ENCODE data around the gene TGFBR1. TPM values are rescaled to one million over a fixed set of nuclear protein-coding genes. Genes with fewer than 3 reads are reported as not detected.

TGFBR1 gene
- total and polyA plus RNA-seq, 4 donors: 25.1 to 97.6 (median 44.9) TPM

DNA sequence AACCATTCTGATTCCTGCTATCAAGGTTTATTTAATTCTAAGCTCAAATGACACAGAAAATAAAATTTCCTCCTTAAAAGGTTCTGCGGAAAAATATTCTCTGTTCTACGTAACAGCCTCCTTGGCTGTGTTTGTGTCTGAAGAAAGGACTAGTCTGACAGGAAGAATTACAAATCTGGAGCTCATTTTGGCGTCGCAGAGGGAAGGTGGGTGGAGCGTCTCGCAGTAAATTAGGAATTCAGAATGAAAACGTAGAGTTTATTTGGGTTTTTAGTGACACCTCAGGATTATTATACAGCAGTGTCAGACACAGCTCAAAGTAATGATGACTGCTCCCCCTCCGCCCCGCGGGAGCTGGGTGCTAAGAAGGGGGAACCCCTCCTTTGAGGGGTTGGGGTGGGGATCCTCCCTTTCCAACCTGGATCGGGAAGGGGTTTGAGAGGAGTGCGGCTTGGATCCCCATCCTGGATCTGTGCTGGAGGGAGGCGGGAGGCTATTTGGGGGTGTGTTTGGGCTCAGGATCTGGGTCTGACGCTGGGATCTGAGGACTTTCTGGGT lies 933 bp upstream of the TGFBR1 start:
- no peaks in the 10 kb centered on the region for H3K9me3 ChIP-seq (ENCODE audit: control insufficient read depth, insufficient read depth, low read length)
- H3K4me3 ChIP-seq (ENCODE audit: low read depth, low read length): peak overlapping the region; percentile 55
- peak in 4 of 6 donors; percentile 2 to 76 (median 40) for DNase-seq (ENCODE audit: low read depth in 4 of 6, low spot score in 6 of 6)
- H3K36me3 ChIP-seq (ENCODE audit: control insufficient read depth, insufficient read depth, low read length): no peaks in the 10 kb centered on the region
- H3K27me3 ChIP-seq (ENCODE audit: control insufficient read depth, insufficient read depth, low read length): no peaks in the 10 kb centered on the region
- peaks cover 13% of the 10 kb centered on the region for H3K4me1 ChIP-seq (ENCODE audit: control insufficient read depth, insufficient read depth, low read length)
- 16% methylated on average over 13 of the region's 14 CpGs for WGBS (ENCODE audit: insufficient coverage)
- peak overlapping the region; percentile 83 for H3K27ac ChIP-seq (ENCODE audit: low read depth, low read length)

DNA sequence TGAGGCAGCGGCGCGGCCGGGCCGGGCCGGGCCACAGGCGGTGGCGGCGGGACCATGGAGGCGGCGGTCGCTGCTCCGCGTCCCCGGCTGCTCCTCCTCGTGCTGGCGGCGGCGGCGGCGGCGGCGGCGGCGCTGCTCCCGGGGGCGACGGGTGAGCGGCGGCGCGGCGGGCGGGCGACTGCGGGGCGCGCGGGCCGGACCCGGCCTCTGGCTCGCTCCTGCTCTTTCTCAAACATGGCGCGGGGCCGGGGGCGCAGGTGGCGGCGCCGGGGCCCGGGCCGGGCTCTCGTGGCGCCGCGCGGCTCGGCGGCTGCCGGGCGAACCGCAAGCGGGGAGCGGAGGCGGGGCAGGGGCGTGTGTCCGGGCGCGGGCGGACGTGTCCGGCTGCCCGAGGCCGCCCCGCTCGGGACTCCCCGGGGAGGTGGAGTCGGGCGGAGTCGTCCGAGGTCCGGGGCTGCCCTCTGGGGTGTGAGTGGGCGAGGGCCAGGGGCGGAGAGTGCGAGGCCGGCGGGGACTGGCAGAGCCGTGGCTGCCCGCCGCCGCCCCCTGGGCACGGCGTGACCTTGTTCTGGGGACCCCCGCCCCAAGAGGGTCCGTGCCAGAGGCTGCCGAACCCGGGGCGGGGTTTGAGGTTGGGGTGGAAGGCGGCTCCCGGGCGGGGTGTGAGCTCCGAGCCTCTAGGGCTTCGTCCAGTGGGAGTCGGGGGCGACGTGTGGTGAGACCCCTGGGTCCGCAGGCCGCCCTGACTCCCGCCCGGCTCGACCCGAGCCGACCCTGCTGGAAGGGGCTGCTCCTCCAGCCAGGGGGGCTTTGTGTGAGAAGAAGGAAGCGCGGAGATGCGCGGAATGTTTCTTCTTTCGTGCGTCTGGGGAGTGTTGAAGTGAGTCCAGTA lies 485 bp downstream of the TGFBR1 start:
- Histone ChIP-seq H3K4me3 (ENCODE audit: low read depth, low read length) (peak overlapping the region; percentile 70), H3K27me3 (ENCODE audit: control insufficient read depth, insufficient read depth, low read length) (no peaks in the 10 kb centered on the region), H3K36me3 (ENCODE audit: control insufficient read depth, insufficient read depth, low read length) (no peaks in the 10 kb centered on the region), H3K27ac (ENCODE audit: low read depth, low read length) (peak overlapping the region; percentile 80), H3K4me1 (ENCODE audit: control insufficient read depth, insufficient read depth, low read length) (peaks cover 13% of the 10 kb centered on the region), H3K9me3 (ENCODE audit: control insufficient read depth, insufficient read depth, low read length) (no peaks in the 10 kb centered on the region)
- peak in 5 of 6 donors; percentile 24 to 81 (median 43) for DNase-seq (ENCODE audit: low read depth in 4 of 6, low spot score in 6 of 6)
- 0% methylated on average over 118 of the region's 118 CpGs for WGBS (ENCODE audit: insufficient coverage)

DNA sequence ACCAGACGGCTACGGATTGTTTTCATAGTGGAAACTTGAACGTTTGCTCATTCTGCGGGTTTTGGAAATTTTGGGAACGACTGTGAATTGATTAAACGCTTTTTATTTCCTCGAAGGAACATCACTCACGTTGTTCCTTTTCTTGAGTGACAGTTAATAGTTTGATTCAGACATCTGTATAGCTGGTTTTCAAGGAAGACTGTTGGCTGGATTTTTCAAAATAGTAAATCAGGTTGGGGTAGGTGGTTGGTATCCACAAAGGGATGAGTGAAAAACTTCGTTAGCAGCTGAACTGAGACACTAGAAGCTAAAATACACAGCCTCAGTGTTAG lies 1.1 kb downstream of the TGFBR1 start:
- H3K9me3 ChIP-seq (ENCODE audit: control insufficient read depth, insufficient read depth, low read length): no peaks in the 10 kb centered on the region
- H3K27ac ChIP-seq (ENCODE audit: low read depth, low read length): peak overlapping the region; percentile 80
- H3K4me1 ChIP-seq (ENCODE audit: control insufficient read depth, insufficient read depth, low read length): peaks cover 13% of the 10 kb centered on the region
- whole genome bisulfite sequencing (ENCODE audit: insufficient coverage): 0% methylated on average over 6 of the region's 9 CpGs
- no peaks in the 10 kb centered on the region for H3K36me3 ChIP-seq (ENCODE audit: control insufficient read depth, insufficient read depth, low read length)
- peak in 1 of 6 donors; percentile 7 for DNase-seq (ENCODE audit: low read depth in 4 of 6, low spot score in 6 of 6)
- H3K27me3 ChIP-seq (ENCODE audit: control insufficient read depth, insufficient read depth, low read length): no peaks in the 10 kb centered on the region
- H3K4me3 ChIP-seq (ENCODE audit: low read depth, low read length): peak overlapping the region; percentile 70

DNA sequence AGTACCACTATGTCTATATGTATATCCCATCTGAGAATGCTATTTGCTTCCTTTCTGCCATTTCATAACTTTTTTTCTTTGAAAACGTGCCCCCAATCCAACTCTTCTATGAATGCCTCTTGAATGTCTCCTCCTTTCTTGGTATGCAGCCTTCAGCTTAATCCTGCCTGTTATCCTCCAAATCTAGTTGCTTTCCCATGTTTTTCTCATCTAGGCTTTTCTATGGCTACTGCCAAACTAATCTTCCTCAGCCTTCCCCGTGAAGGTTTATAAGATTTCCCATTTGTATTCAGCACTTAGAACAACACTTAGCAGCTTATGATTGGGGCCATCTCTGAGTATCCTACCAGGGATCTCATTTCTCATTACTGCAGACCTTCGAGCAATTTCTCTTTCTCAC lies 2.5 kb downstream of the TGFBR1 start:
- WGBS (ENCODE audit: insufficient coverage): 17% methylated on average over 3 of the region's 3 CpGs
- peaks cover 13% of the 10 kb centered on the region for H3K4me1 ChIP-seq (ENCODE audit: control insufficient read depth, insufficient read depth, low read length)
- no peak overlapping the region for H3K4me3 ChIP-seq (ENCODE audit: low read depth, low read length)
- H3K9me3 ChIP-seq (ENCODE audit: control insufficient read depth, insufficient read depth, low read length): no peaks in the 10 kb centered on the region
- H3K27ac ChIP-seq (ENCODE audit: low read depth, low read length): peak overlapping the region; percentile 22
- H3K36me3 ChIP-seq (ENCODE audit: control insufficient read depth, insufficient read depth, low read length): no peaks in the 10 kb centered on the region
- no peaks in the 10 kb centered on the region for H3K27me3 ChIP-seq (ENCODE audit: control insufficient read depth, insufficient read depth, low read length)
- no peak for DNase-seq (ENCODE audit: low read depth in 4 of 6, low spot score in 6 of 6)

DNA sequence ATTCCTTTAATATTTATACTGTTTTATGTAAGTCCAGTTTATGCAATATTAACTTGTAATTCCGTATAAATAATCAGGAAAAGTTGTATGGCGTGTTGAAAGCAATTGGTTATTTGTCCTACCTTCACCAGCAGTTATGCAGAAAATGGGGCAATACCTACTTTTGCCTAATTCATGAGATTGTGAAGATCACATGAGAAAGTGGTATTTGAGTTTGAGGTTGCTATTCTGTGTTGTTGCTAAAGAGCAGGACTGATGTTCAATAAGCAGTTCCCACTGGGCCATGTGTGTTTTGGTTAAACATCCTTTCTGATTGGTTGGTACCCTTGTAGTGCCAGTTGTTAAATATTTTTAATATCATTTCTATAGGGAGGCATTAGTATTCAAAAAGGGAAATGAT lies 3.2 kb downstream of the TGFBR1 start:
- H3K27ac ChIP-seq (ENCODE audit: low read depth, low read length): no peak overlapping the region
- no peaks in the 10 kb centered on the region for H3K36me3 ChIP-seq (ENCODE audit: control insufficient read depth, insufficient read depth, low read length)
- H3K9me3 ChIP-seq (ENCODE audit: control insufficient read depth, insufficient read depth, low read length): no peaks in the 10 kb centered on the region
- H3K4me1 ChIP-seq (ENCODE audit: control insufficient read depth, insufficient read depth, low read length): peaks cover 13% of the 10 kb centered on the region
- no peak for DNase-seq (ENCODE audit: low read depth in 4 of 6, low spot score in 6 of 6)
- no CpG with 5 or more reads among the region's 2 CpGs for WGBS (ENCODE audit: insufficient coverage)
- no peaks in the 10 kb centered on the region for H3K27me3 ChIP-seq (ENCODE audit: control insufficient read depth, insufficient read depth, low read length)
- H3K4me3 ChIP-seq (ENCODE audit: low read depth, low read length): no peak overlapping the region

DNA sequence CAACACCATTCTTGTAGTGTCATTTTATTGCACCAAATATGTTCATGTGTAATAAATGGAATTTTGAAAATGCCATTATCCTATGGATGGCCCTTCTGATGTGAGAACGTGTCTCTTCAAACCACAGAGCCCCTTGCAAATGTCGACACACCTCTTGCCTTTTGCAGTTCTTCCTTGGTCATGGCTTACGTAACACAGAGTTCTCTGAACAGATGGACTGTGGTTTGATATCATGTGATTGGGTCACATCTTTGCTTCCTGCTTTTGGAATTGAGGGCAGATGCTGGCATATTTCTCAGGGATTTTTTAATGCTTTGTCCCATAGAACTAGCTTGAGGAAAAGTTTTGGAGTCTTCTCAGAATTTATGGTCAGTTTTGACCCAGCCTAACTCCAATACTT lies 4.6 kb downstream of the TGFBR1 start:
- no CpG with 5 or more reads among the region's 3 CpGs for WGBS (ENCODE audit: insufficient coverage)
- H3K4me1 ChIP-seq (ENCODE audit: control insufficient read depth, insufficient read depth, low read length): peaks cover 3% of the 10 kb centered on the region
- no peaks in the 10 kb centered on the region for H3K9me3 ChIP-seq (ENCODE audit: control insufficient read depth, insufficient read depth, low read length)
- H3K4me3 ChIP-seq (ENCODE audit: low read depth, low read length): no peak overlapping the region
- no peak overlapping the region for H3K27ac ChIP-seq (ENCODE audit: low read depth, low read length)
- H3K36me3 ChIP-seq (ENCODE audit: control insufficient read depth, insufficient read depth, low read length): no peaks in the 10 kb centered on the region
- H3K27me3 ChIP-seq (ENCODE audit: control insufficient read depth, insufficient read depth, low read length): no peaks in the 10 kb centered on the region
- DNase-seq (ENCODE audit: low read depth in 4 of 6, low spot score in 6 of 6): no peak

DNA sequence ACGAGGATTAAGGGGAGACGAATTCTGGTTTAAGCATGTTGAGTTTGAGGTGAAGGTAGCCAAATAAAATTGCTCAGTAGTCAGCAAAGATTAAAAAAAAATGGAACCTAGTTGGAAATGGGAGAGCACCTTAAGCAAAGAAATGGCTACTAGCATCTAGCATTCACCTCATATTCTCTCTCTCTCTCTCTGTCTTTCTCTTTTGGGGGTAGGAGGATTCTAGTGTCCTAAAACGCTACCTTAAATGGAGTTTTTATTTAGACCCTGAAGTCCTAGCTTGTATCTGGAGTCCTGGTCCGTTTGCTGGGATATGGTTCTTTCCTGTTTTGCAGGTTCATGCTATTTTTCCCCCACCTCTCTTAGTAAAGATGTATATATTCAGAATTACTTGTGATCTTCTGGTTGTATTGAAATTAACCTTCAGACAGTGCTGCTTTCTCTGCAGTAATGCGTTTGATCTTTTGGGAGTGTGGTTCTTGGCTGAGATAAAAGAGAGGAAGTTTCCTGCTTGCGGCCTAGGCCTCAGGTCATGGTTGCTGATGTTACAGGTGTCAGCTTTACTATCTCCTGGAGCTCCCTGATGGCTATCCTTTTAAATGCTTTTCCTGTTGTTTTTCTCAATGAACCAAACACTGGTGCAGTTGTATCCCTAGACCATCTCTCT lies 8.0 kb downstream of the TGFBR1 start:
- Histone ChIP-seq H3K4me1 (ENCODE audit: control insufficient read depth, insufficient read depth, low read length) (no peaks in the 10 kb centered on the region), H3K27me3 (ENCODE audit: control insufficient read depth, insufficient read depth, low read length) (no peaks in the 10 kb centered on the region), H3K27ac (ENCODE audit: low read depth, low read length) (no peak overlapping the region), H3K9me3 (ENCODE audit: control insufficient read depth, insufficient read depth, low read length) (no peaks in the 10 kb centered on the region), H3K36me3 (ENCODE audit: control insufficient read depth, insufficient read depth, low read length) (no peaks in the 10 kb centered on the region), H3K4me3 (ENCODE audit: low read depth, low read length) (no peak overlapping the region)
- no peak for DNase-seq (ENCODE audit: low read depth in 4 of 6, low spot score in 6 of 6)
- WGBS (ENCODE audit: insufficient coverage): 74% methylated on average over 3 of the region's 6 CpGs

DNA sequence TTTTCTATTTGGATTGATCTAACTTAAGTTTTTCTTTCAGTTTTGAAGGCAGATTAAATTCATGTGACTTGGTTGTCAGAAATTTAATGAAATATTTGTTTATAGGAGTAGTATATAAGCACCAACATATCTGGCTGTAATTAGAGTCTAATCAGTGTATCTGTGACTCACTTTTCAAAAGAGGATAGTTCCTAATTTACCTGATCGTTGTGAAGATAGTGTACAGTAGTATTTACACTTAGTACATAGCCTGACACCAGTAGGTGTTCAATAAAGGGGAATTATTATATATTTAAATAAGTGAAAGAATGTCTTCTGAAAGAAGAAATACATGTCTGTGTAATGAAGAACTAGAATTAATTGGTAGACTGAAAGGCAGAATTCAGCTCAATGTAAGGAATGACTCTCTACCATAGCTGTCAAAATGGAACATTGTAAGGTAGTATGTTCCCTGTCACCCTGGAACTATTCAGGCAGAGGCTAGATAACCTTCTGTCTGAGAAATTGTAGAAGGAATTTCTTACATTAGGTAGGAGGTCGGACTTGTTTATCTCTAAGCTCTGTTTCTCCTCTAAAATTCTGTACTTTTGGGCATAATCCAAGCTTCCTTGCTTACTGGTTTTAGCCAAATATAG lies 8.6 kb downstream of the TGFBR1 start:
- Histone ChIP-seq H3K4me1 (ENCODE audit: control insufficient read depth, insufficient read depth, low read length) (no peaks in the 10 kb centered on the region), H3K9me3 (ENCODE audit: control insufficient read depth, insufficient read depth, low read length) (no peaks in the 10 kb centered on the region), H3K4me3 (ENCODE audit: low read depth, low read length) (no peak overlapping the region), H3K27ac (ENCODE audit: low read depth, low read length) (no peak overlapping the region), H3K36me3 (ENCODE audit: control insufficient read depth, insufficient read depth, low read length) (no peaks in the 10 kb centered on the region), H3K27me3 (ENCODE audit: control insufficient read depth, insufficient read depth, low read length) (no peaks in the 10 kb centered on the region)
- DNase-seq (ENCODE audit: low read depth in 4 of 6, low spot score in 6 of 6): no peak
- no CpG with 5 or more reads among the region's 2 CpGs for WGBS (ENCODE audit: insufficient coverage)

DNA sequence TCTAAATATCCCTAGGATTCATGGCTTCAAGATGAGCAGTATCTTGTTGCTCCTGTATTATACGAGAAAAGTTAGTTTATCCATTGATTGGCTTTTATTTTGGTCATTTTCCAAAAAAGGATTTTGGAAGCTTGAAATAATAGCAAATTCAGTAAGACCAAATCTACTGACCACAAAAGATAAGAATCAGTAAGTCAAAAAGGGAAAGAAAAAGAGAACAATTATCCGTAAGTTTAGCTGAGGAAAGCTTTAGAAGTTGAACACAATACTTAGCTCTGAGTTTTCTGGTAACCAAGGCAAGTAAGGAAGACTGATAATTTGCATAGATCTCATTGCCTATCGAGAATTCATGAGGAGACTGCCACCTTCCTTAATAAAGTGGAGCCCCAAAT lies 9.1 kb downstream of the TGFBR1 start:
- Histone ChIP-seq H3K36me3 (ENCODE audit: control insufficient read depth, insufficient read depth, low read length) (no peaks in the 10 kb centered on the region), H3K4me3 (ENCODE audit: low read depth, low read length) (no peak overlapping the region), H3K4me1 (ENCODE audit: control insufficient read depth, insufficient read depth, low read length) (no peaks in the 10 kb centered on the region), H3K27me3 (ENCODE audit: control insufficient read depth, insufficient read depth, low read length) (no peaks in the 10 kb centered on the region), H3K27ac (ENCODE audit: low read depth, low read length) (no peak overlapping the region), H3K9me3 (ENCODE audit: control insufficient read depth, insufficient read depth, low read length) (no peaks in the 10 kb centered on the region)
- DNase-seq (ENCODE audit: low read depth in 4 of 6, low spot score in 6 of 6): no peak
- WGBS (ENCODE audit: insufficient coverage): 80% methylated on average over 1 of the region's 3 CpGs

Measured in spinal cord (tissue), 10 donors.